Colonic mucosa (tissue), 4 donors: ENCODE data around the gene PDZRN3. TPM values are rescaled to one million over a fixed set of nuclear protein-coding genes. Genes with fewer than 3 reads are reported as not detected.

Experiments used
- DNase-seq: peaks from one replicate; pipeline ENCODE4 v3.0.0-alpha.2; 2020
- H3K27ac ChIP-seq: fragments of 200-600 bp; one replicate; pipeline ENCODE4 v1.8.0; 2021
- H3K27me3 ChIP-seq: fragments of 200-600 bp; one replicate; pipeline ENCODE4 v1.8.0; 2021
- H3K36me3 ChIP-seq: fragments of 200-600 bp; one replicate; pipeline ENCODE4 v1.8.0; 2021
- H3K4me1 ChIP-seq: fragments of 200-600 bp; one replicate; pipeline ENCODE4 v1.8.0; 2021; ENCODE audit warnings: mild to moderate bottlenecking
- H3K4me3 ChIP-seq: fragments of 200-600 bp; one replicate; pipeline ENCODE4 v1.8.0; 2021
- H3K9ac ChIP-seq, 2 donors: one replicate each; pipeline ENCODE4 v1.7.0; 2013; ENCODE audit warnings: control low read depth in 2 of 2, low read depth in 2 of 2, low read length in 2 of 2
- H3K9me3 ChIP-seq: fragments of 200-600 bp; one replicate; pipeline ENCODE4 v1.8.0; 2021
- intact Hi-C: fragments of 100-400 bp; cut with DNase I; formaldehyde crosslinking; loops from one replicate; pipeline ENCODE4 v1.14.1; 2022
- total RNA-seq, 2 donors: library from RNA; stranded (reverse); fragmentation: NEBNext Ultra II Directional in 1 of 2; extraction: Animal tissue kit (Norgen Biotek cat#: 25700) in 1 of 2; gene quantifications; one replicate each; pipeline ENCODE4 v1.2.1, GENCODE V29; 2021
- TF ChIP-seq, protein P1 (sequence below): fragments of 200-600 bp; IDR thresholded peaks from one replicate; pipeline ENCODE4 v1.8.0; 2022; ENCODE audit warnings: antibody characterized with exemption, mild to moderate bottlenecking
- donor health status: healthy.
- donor health status: DM: no; HTN: no; CAD: no.
- donor health status: DM: no; HTN: no; CAD: no.

Gene PDZRN3
- total RNA-seq, 2 donors from 2014 or later, result 13.6 to 19.1 TPM

GRCh38 chr3:73602170-73602569 is 22.6 kb downstream of the PDZRN3 start:
- H3K27ac ChIP-seq, result no peak overlapping the region
- no peak overlapping the region for H3K9ac ChIP-seq
- H3K4me1 ChIP-seq, result no peaks in the 10 kb centered on the region
- H3K27me3 ChIP-seq, result no peaks in the 10 kb centered on the region
- intact Hi-C loops, result no loop called here
- no peak overlapping the region for H3K4me3 ChIP-seq
- H3K9me3 ChIP-seq, result no peaks in the 10 kb centered on the region
- H3K36me3 ChIP-seq, result no peaks in the 10 kb centered on the region
- no peak for DNase-seq
- TF ChIP-seq, protein P1, sequence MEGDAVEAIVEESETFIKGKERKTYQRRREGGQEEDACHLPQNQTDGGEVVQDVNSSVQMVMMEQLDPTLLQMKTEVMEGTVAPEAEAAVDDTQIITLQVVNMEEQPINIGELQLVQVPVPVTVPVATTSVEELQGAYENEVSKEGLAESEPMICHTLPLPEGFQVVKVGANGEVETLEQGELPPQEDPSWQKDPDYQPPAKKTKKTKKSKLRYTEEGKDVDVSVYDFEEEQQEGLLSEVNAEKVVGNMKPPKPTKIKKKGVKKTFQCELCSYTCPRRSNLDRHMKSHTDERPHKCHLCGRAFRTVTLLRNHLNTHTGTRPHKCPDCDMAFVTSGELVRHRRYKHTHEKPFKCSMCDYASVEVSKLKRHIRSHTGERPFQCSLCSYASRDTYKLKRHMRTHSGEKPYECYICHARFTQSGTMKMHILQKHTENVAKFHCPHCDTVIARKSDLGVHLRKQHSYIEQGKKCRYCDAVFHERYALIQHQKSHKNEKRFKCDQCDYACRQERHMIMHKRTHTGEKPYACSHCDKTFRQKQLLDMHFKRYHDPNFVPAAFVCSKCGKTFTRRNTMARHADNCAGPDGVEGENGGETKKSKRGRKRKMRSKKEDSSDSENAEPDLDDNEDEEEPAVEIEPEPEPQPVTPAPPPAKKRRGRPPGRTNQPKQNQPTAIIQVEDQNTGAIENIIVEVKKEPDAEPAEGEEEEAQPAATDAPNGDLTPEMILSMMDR, result no peak

GRCh38 chr3:73601481-73601880 is 23.3 kb downstream of the PDZRN3 start:
- H3K9ac ChIP-seq, result no peak overlapping the region
- DNase-seq, result no peak
- no peak overlapping the region for H3K27ac ChIP-seq
- no peaks in the 10 kb centered on the region for H3K9me3 ChIP-seq
- no peaks in the 10 kb centered on the region for H3K36me3 ChIP-seq
- TF ChIP-seq, protein P1, result no peak
- intact Hi-C loops, result no loop called here
- H3K4me1 ChIP-seq, result no peaks in the 10 kb centered on the region
- H3K27me3 ChIP-seq, result no peaks in the 10 kb centered on the region
- no peak overlapping the region for H3K4me3 ChIP-seq

- Histone ChIP-seq H3K36me3 (no peaks in the 10 kb centered on the region), H3K27me3 (no peaks in the 10 kb centered on the region), H3K4me3 (no peak overlapping the region), H3K9ac (no peak overlapping the region), H3K27ac (no peak overlapping the region), H3K4me1 (no peaks in the 10 kb centered on the region), H3K9me3 (no peaks in the 10 kb centered on the region)
- no peak for DNase-seq
- TF ChIP-seq, protein P1, result no peak
- intact Hi-C loops, result no loop called here
Observed at GRCh38 chr3:73601011-73601410, 23.7 kb downstream of the PDZRN3 start.

DNA sequence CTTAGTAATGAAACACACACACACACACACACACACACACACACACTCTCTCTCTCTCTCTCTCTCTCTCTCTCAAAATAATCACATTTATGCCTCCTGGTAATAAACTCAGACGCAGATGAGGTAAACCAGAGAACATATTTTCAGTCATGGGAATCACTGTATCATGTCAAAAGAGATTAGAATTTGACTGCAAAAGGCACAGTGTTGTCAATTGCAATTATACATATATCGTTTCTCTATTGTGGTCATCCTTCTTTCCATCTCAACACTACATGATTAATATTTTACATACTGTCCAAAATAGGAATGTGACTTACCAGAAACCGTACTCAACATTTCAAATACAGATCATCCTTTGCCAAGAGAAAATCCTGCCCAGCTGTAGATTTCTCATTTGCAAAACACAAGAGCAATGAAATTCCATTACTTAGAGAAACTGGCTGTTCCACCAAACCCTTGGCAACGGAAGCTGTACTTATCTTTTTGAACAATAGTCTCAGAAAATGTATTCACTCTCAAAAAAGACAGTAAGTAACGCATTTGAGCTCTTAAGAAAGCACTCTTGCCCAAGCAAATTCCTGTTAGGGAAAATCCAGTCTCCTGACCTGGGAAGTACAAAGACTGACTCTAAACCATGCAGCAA is 24.3 kb downstream of the PDZRN3 start:
- Histone ChIP-seq H3K4me3 (no peak overlapping the region), H3K4me1 (no peaks in the 10 kb centered on the region), H3K27ac (no peak overlapping the region), H3K9ac (no peak overlapping the region), H3K36me3 (no peaks in the 10 kb centered on the region), H3K9me3 (no peaks in the 10 kb centered on the region), H3K27me3 (no peaks in the 10 kb centered on the region)
- no peak for DNase-seq
- intact Hi-C loops, result no loop called here
- TF ChIP-seq, protein P1, result no peak

- H3K9me3 ChIP-seq, result no peaks in the 10 kb centered on the region
- no peak overlapping the region for H3K4me3 ChIP-seq
- intact Hi-C loops, result no loop called here
- H3K4me1 ChIP-seq, result no peaks in the 10 kb centered on the region
- H3K36me3 ChIP-seq, result no peaks in the 10 kb centered on the region
- H3K27ac ChIP-seq, result no peak overlapping the region
- no peak for DNase-seq
- H3K9ac ChIP-seq, result no peak overlapping the region
- TF ChIP-seq, protein P1, result no peak
- H3K27me3 ChIP-seq, result no peaks in the 10 kb centered on the region
Observed at GRCh38 chr3:73599605-73600004, 25.1 kb downstream of the PDZRN3 start.
